ENCODE data around the gene ECM1.

- TF ChIP-seq GATA3 (IDR thresholded peaks at IDR 0.05; ENCODE audit: low read depth, low read length) (no peak), GATA2 (IDR thresholded peaks at IDR 0.05; ENCODE audit: low read depth, low read length) (no peak)
Observed at GRCh38 chr1:150552128-150552910, 44.4 kb downstream of the ECM1 start.
